A549 (cell line): ENCODE measurements around the gene OSBPL6. TPM values are rescaled to one million over a fixed set of nuclear protein-coding genes. Genes with fewer than 3 reads are reported as not detected.

ENCODE experiments used
- ATAC-seq, 2 experiments: fragments of 200-7000 bp in 1 of 2; fragments of >200 bp in 1 of 2; cut with Nextera tagmentation in 1 of 2; cut with Tn5 transposase in 1 of 2; 3 replicates each; pipeline versions ENCODE4 v1.8.0 to v1.9.1; 2018 to 2020; ENCODE audit warnings: mild to moderate bottlenecking in 1 of 2, moderate library complexity in 1 of 2
- CTCF ChIA-PET: fragments of 300-600 bp; sonication (Branson Sonifier 250); formaldehyde crosslinking; extraction: SDS; loops from one replicate; lab custom pipeline; 2021; ENCODE audit warnings: antibody characterized with exemption, inconsistent platforms; lab: Yijun Ruan, JAX
- POLR2A ChIA-PET: fragments of 350-600 bp; formaldehyde crosslinking; extraction: SDS; loops from one replicate; lab custom pipeline; 2021; ENCODE audit warnings: antibody characterized with exemption, inconsistent platforms; lab: Yijun Ruan, JAX
- DNase-seq, 2 experiments: peaks; one replicate each; pipeline versions ENCODE4 v3.0.0 to v3.0.0-alpha.2; 2011 to 2016; ENCODE audit warnings: low read depth in 1 of 2, low spot score in 1 of 2
- FAIRE-seq: peaks from 2 replicates; lab custom pipeline; 2011; peaks lifted over from hg19 to GRCh38; lab: Jason Lieb, UNC
- H3K27ac ChIP-seq, 2 experiments: fragments of >200 bp; sonication (Bioruptor Twin); formaldehyde crosslinking; 3 replicates each; pipeline ENCODE4 v1.5.1; 2016 to 2017
- H3K4me1 ChIP-seq: fragments of >200 bp; sonication (Bioruptor Twin); formaldehyde crosslinking; 3 replicates; pipeline ENCODE4 v1.6.1; 2016
- H3K4me2 ChIP-seq: fragments of >200 bp; sonication (Bioruptor Twin); formaldehyde crosslinking; 3 replicates; pipeline ENCODE4 v1.6.1; 2016
- H3K4me3 ChIP-seq: fragments of >200 bp; sonication (Bioruptor Twin); formaldehyde crosslinking; 3 replicates; pipeline ENCODE4 v1.5.1; 2016
- H3K9me3 ChIP-seq: fragments of >200 bp; sonication (Bioruptor Twin); formaldehyde crosslinking; 3 replicates; pipeline ENCODE4 v1.6.1; 2016
- BHLHE40 ChIP-seq: IDR thresholded peaks from 2 replicates; pipeline ENCODE4 v1.6.1; 2012; ENCODE audit warnings: low read depth, low read length, inconsistent platforms
- CBX2 ChIP-seq: fragments of 200-600 bp; sonication (generic); IDR thresholded peaks from 2 replicates; pipeline ENCODE4 v1.6.1; 2016; ENCODE audit warnings: low read depth, mild to moderate bottlenecking, borderline replicate concordance
- CBX8 ChIP-seq: fragments of 200-600 bp; sonication (generic); IDR thresholded peaks from 2 replicates; pipeline ENCODE4 v1.6.1; 2016
- CEBPB ChIP-seq, 2 experiments: fragments of >200 bp in 1 of 2; sonication (Bioruptor Twin) in 1 of 2; formaldehyde crosslinking in 1 of 2; IDR thresholded peaks; 2 replicates each; pipeline ENCODE4 v1.6.1; 2012 to 2016
- CHD2 ChIP-seq: fragments of 150-350 bp; IDR thresholded peaks from 2 replicates; pipeline ENCODE4 v1.6.1; 2014; ENCODE audit warnings: low read length; ENCODE audit not compliant: partially characterized antibody
- EHF ChIP-seq: fragments of 250-450 bp; sonication (Bioruptor Pico); IDR thresholded peaks from 2 replicates; pipeline ENCODE4 v1.5.0; 2020; ENCODE audit warnings: mild to moderate bottlenecking
- EHMT2 ChIP-seq: fragments of 200-600 bp; sonication (generic); IDR thresholded peaks from 2 replicates; pipeline ENCODE4 v1.6.1; 2016; ENCODE audit warnings: antibody characterized with exemption, low read depth, mild to moderate bottlenecking, moderate library complexity
- EP300 ChIP-seq, 2 experiments: fragments of >200 bp; sonication (Bioruptor Twin); formaldehyde crosslinking; IDR thresholded peaks; 2 replicates in 1 of 2; 3 replicates in 1 of 2; pipeline ENCODE4 v1.6.1; 2016 to 2017
- HOXB5 ChIP-seq: fragments of 250-450 bp; sonication (Bioruptor Pico); IDR thresholded peaks from 2 replicates; pipeline ENCODE4 v1.5.0; 2020; ENCODE audit warnings: mild to moderate bottlenecking, moderate library complexity
- KDM1A ChIP-seq: fragments of 200-600 bp; sonication (generic); IDR thresholded peaks from 2 replicates; pipeline ENCODE4 v1.6.1; 2016; ENCODE audit warnings: low read depth, mild to moderate bottlenecking
- MAFK ChIP-seq: fragments of 450-650 bp; IDR thresholded peaks from 2 replicates; pipeline ENCODE4 v1.6.1; 2014; ENCODE audit not compliant: partially characterized antibody
- NFE2L2 ChIP-seq: fragments of 150-350 bp; conservative IDR thresholded peaks from 2 replicates; pipeline ENCODE4 v1.6.1; 2014; ENCODE audit warnings: low read length
- NPAS2 ChIP-seq: fragments of 250-450 bp; sonication (Bioruptor Pico); IDR thresholded peaks from 2 replicates; pipeline ENCODE4 v1.8.0; 2022; ENCODE audit warnings: mild to moderate bottlenecking, moderate library complexity, borderline replicate concordance
- NR3C1 ChIP-seq: fragments of >200 bp; sonication (Bioruptor Twin); formaldehyde crosslinking; IDR thresholded peaks from 3 replicates; pipeline ENCODE4 v1.6.1; 2017
- POLR2A ChIP-seq: IDR thresholded peaks from 2 replicates; pipeline ENCODE4 v1.6.1; 2012; ENCODE audit warnings: mild to moderate bottlenecking, low read length
- POLR2AphosphoS2 ChIP-seq: conservative IDR thresholded peaks from 2 replicates; pipeline ENCODE4 v1.6.1; 2012; ENCODE audit warnings: low read length, improper control_type of control experiment, inconsistent platforms
- RNF2 ChIP-seq: fragments of 200-600 bp; sonication (generic); IDR thresholded peaks from 2 replicates; pipeline ENCODE4 v1.6.1; 2016; ENCODE audit warnings: low read depth, mild to moderate bottlenecking, antibody characterized with exemption, moderate library complexity, borderline replicate concordance
- TFCP2L1 ChIP-seq: fragments of 250-450 bp; sonication (Bioruptor Pico); IDR thresholded peaks from 2 replicates; pipeline ENCODE4 v1.5.0; 2021; ENCODE audit warnings: mild to moderate bottlenecking
- TP53 ChIP-seq: fragments of 250-450 bp; sonication (Bioruptor Pico); IDR thresholded peaks from 2 replicates; pipeline ENCODE4 v1.5.0; 2021; ENCODE audit warnings: mild to moderate bottlenecking, moderate library complexity
- ZFP36 ChIP-seq: fragments of 450-650 bp; IDR thresholded peaks from 2 replicates; pipeline ENCODE4 v1.6.1; 2014; ENCODE audit warnings: borderline replicate concordance; ENCODE audit not compliant: partially characterized antibody
- WGBS: methylation state at CpG from one replicate; pipeline ENCODE4 v1.1.6; 2017; ENCODE audit errors: missing lambda C conversion rate; 5-methylcytosine and 5-hydroxymethylcytosine counted together
- polyA plus RNA-seq, 4 experiments: library from polyadenylated mRNA; depleted of rRNA in 3 of 4; stranded (reverse); fragments of >200 nt; fragmentation: RNase III in 1 of 4; extraction: RNeasy Plus Mini Kit Qiagen cat#74134 plus additional on column Dnase treatment in 1 of 4; gene quantifications; 2 replicates in 3 of 4; 3 replicates in 1 of 4; pipeline ENCODE4 v1.2.3, GENCODE V29; 2011 to 2017
- TF ChIP-seq, protein P1 (sequence below): IDR thresholded peaks from 2 replicates; pipeline ENCODE4 v1.6.1; 2012
- TF ChIP-seq, protein P2 (sequence below): fragments of 150-350 bp; IDR thresholded peaks from 2 replicates; pipeline ENCODE4 v1.6.1; 2014; ENCODE audit warnings: low read depth, mild to moderate bottlenecking, low read length

OSBPL6 gene
- polyA plus RNA-seq, 2 of the 4 experiments (the other 2 are of a cell fraction): 2.9 to 8.2 TPM

DNA sequence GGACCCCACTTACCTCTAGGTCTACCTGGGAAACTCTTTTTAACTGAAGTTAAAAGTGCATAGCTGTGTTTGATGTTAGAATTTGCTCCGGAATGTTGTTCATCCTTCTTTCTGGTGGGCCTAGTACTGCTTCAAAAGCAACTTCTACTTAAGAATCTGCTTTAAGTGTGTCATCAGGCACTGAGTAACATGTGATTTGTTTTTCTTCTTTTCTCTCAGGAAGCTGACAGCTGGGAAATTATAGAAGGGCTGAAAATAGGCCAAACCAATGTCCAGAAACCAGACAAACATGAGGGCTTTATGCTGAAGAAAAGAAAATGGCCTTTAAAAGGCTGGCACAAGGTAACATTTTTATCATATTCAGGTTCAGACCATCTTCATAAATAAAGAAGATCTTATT, 133.7 kb downstream of the OSBPL6 start:
- Histone ChIP-seq H3K4me1 (no peaks in the 10 kb centered on the region), H3K4me2 (no peak overlapping the region), H3K9me3 (no peaks in the 10 kb centered on the region), H3K27ac (no peak overlapping the region)
- ChIA-PET CTCF (interaction anchor here (1.2 kb wide), 1 partner anchor 11 kb away, joined by 4 read pairs; no protein-coding TSS in a partner anchor), POLR2A (no interaction called here)
- 92% methylated on average over 1 of the region's 1 CpG for WGBS
- FAIRE-seq: no peak
- no peak for ATAC-seq
- TF ChIP-seq EHF (CRISPR knock-in tag) (no peak), EP300 (IDR thresholded peaks at IDR 0.05) (no peak), CBX2 (no peak), BHLHE40 (no peak), NR3C1 (no peak), NPAS2 (no peak), ZFP36 (no peak), KDM1A (no peak), POLR2AphosphoS2 (no peak), TFCP2L1 (no peak), CBX8 (no peak), CEBPB (IDR thresholded peaks at IDR 0.05) (no peak)
- TF ChIP-seq, protein P1, sequence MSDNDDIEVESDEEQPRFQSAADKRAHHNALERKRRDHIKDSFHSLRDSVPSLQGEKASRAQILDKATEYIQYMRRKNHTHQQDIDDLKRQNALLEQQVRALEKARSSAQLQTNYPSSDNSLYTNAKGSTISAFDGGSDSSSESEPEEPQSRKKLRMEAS: no peak
- TF ChIP-seq, all 56 proteins: peak for 0
- DNase-seq: no peak
- no peak overlapping the region for H3K4me3 ChIP-seq

DNA sequence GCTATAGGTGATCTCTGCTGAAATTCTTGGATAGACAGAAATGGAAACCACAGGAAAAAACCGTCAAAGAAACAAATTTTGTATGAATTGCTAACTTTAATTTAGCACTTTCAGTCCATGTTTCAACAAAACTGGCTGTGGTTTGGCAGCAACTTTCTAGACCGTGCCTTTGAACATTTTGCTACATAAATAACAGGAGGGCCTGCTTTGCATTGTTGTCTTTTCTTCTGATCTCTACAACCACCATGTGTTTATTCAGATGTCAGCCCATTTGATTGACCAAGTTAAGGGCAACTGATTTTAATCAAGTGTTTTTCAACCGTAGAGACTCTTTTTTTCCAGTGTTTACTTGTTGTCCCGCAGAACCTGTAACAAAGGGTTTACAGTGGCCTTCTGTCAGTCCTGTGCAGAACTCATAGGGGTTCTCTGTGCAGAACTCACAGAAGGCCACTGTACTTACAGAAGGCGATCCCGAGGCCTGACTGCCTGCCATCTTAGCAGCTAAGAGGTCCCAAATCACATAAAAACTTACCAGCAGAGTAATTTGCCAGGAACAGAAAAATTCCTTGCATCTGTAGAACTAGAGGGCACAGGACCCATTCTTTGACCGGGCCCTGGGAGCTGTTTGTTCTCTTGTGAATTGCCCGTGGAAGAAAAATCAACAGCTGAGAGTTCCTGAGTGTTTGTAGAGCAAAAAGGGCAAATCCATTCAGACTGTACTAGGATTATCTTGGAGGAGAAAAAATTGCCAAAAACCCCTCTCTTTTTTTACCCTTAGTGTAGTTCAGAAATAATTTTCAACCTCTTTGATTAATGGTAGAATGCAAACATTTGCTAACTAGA, 136.1 kb downstream of the OSBPL6 start:
- no peaks in the 10 kb centered on the region for H3K4me1 ChIP-seq
- FAIRE-seq (no peak), DNase-seq (no peak), ATAC-seq (no peak)
- no peaks in the 10 kb centered on the region for H3K9me3 ChIP-seq
- ChIA-PET POLR2A (no interaction called here), CTCF (no interaction called here)
- no peak overlapping the region for H3K27ac ChIP-seq
- WGBS: 84% methylated on average over 8 of the region's 8 CpGs
- H3K4me2 ChIP-seq: no peak overlapping the region
- H3K4me3 ChIP-seq: no peak overlapping the region
- no peak for TF ChIP-seq HOXB5 (CRISPR knock-in tag)
- TF ChIP-seq ZFP36: no peak
- no peak for TF ChIP-seq RNF2
- TF ChIP-seq, protein P2, sequence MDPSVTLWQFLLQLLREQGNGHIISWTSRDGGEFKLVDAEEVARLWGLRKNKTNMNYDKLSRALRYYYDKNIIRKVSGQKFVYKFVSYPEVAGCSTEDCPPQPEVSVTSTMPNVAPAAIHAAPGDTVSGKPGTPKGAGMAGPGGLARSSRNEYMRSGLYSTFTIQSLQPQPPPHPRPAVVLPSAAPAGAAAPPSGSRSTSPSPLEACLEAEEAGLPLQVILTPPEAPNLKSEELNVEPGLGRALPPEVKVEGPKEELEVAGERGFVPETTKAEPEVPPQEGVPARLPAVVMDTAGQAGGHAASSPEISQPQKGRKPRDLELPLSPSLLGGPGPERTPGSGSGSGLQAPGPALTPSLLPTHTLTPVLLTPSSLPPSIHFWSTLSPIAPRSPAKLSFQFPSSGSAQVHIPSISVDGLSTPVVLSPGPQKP: no peak
- no peak for TF ChIP-seq EP300 (IDR thresholded peaks at IDR 0.05)

DNA sequence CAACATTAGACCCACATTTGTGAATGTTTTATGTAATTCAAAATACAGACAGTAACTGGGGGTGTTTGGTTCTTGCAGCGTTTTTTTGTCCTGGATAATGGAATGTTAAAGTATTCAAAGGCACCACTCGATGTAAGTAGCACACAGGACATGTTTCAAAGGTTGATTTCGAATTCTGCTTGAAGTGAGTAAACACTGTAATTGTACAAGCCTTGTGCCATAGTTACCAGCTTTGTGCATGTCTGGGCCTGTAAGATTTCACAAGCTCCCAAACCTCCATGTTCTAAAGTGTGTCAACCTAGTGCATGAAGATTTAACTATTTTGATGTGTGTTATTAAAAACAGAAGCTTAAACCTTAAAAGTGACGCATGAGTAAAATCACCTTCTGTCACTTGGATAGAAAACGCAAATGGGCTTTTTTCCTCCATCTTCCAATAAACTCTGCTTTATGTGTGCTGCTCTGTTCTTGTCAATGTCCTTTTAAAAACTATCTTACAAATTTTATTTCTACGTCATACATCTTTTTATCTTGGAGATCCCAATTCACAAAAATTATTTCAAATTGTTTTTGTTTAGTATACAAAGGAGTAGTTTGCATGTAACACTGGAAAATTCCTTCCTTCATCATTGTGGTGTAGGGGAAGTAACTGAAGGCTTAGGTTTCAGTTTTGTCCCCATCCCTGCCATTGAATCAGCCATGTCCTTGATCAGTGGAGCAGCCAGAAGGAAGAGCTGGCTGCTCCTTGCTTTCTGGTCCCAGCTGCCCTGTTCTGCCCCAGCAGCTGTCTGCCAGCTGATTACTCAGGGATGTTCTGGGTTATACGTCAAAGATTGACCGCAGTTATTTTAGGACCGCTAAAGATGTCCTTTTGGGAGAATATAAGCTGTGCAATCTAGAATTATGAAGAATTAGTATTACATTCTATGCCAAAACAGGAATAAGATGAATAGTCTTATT, 137.4 kb downstream of the OSBPL6 start:
- Histone ChIP-seq H3K9me3 (no peaks in the 10 kb centered on the region), H3K4me3 (no peak overlapping the region), H3K27ac (no peak overlapping the region), H3K4me2 (no peak overlapping the region), H3K4me1 (no peaks in the 10 kb centered on the region)
- POLR2A ChIA-PET: no interaction called here
- WGBS: 74% methylated on average over 9 of the region's 9 CpGs
- ATAC-seq: no peak
- no peak for FAIRE-seq
- DNase-seq: no peak
- TF ChIP-seq NFE2L2 (no peak), ZFP36 (no peak), NPAS2 (no peak), POLR2A (no peak), CBX2 (no peak), MAFK (no peak), EHMT2 (no peak), TP53 (CRISPR knock-in tag) (no peak), CHD2 (no peak)
- CTCF ChIA-PET: no interaction called here
